ENCODE measurements around the gene ALAD. TPM values are rescaled to one million over a fixed set of nuclear protein-coding genes. Genes with fewer than 3 reads are reported as not detected.
A peak's percentile ranks its signal among the peaks of the same experiment; 100 is the strongest.

Gene ALAD
- total and polyA plus RNA-seq, 2 of the 13 experiments (the other 11 are each of a cell fraction or from before 2014, with no cell fraction given) = 21.8 to 30.1 TPM

- TF ChIP-seq REST (IDR thresholded peaks at IDR 0.05; ENCODE audit: borderline replicate concordance in 1 of 2, low read depth in 1 of 2, low read length in 2 of 2) = no peak; a peak in 1 of 4 replicates
- TF ChIP-seq RAD21 (CRISPR knock-in tag; IDR thresholded peaks at IDR 0.05) = peak; percentile 96
- TF ChIP-seq KLF16 (CRISPR knock-in tag; IDR thresholded peaks at IDR 0.05) = peak in 1 of 2 experiments; percentile 90; a peak in 2 of 4 replicates
- no peak for TF ChIP-seq ZNF260 (CRISPR knock-in tag; IDR thresholded peaks at IDR 0.05; ENCODE audit: borderline replicate concordance, low read depth)
- TF ChIP-seq NFKBIZ (CRISPR knock-in tag; IDR thresholded peaks at IDR 0.05) = no peak
- TF ChIP-seq ZNF737 (CRISPR knock-in tag; IDR thresholded peaks at IDR 0.05; ENCODE audit: borderline replicate concordance) = no peak
- TF ChIP-seq MEIS2 (CRISPR knock-in tag; IDR thresholded peaks at IDR 0.05) = peak; percentile 59; the same call in 1 of the 2 replicates
- peak; percentile 79; the same call in 1 of the 2 replicates for TF ChIP-seq SMYD3 (CRISPR knock-in tag; IDR thresholded peaks at IDR 0.05)
- peak; percentile 88; the same call in 1 of the 2 replicates for TF ChIP-seq IRF2 (CRISPR knock-in tag; IDR thresholded peaks at IDR 0.05)
- TF ChIP-seq HDAC1 (CRISPR knock-in tag; IDR thresholded peaks at IDR 0.05) = peak; percentile 92
- TF ChIP-seq KAT2B (IDR thresholded peaks at IDR 0.05; ENCODE audit: borderline replicate concordance, low read depth, low read length) = no peak
- TF ChIP-seq ZNF773 (CRISPR knock-in tag; IDR thresholded peaks at IDR 0.05; ENCODE audit: borderline replicate concordance) = no peak
- TF ChIP-seq PITX1 (CRISPR knock-in tag; IDR thresholded peaks at IDR 0.05) = peak; percentile 83; the same call in 1 of the 2 replicates
- no peak for TF ChIP-seq BCLAF1 (IDR thresholded peaks at IDR 0.05)
- TF ChIP-seq ZBTB7B (CRISPR knock-in tag; IDR thresholded peaks at IDR 0.05) = peak; percentile 87
- TF ChIP-seq IKZF1 (IDR thresholded peaks at IDR 0.05) = no peak
- peak; percentile 85; the same call in 1 of the 2 replicates for TF ChIP-seq ETV5 (CRISPR knock-in tag; IDR thresholded peaks at IDR 0.05; ENCODE audit: borderline replicate concordance)
- no peak for TF ChIP-seq ZNF383 (CRISPR knock-in tag; IDR thresholded peaks at IDR 0.05; ENCODE audit: borderline replicate concordance)
- TF ChIP-seq TSC22D2 (CRISPR knock-in tag; IDR thresholded peaks at IDR 0.05; ENCODE audit: borderline replicate concordance) = no peak; the same call in 1 of the 2 replicates
- peak; percentile 63 for TF ChIP-seq HNRNPK (IDR thresholded peaks at IDR 0.05; ENCODE audit: low read depth, low read length, poor library complexity, severe bottlenecking)
- TF ChIP-seq NBN (conservative IDR thresholded peaks at IDR 0.05) = no peak
- peak in 1 of 2 experiments; percentile 77; a peak in 2 of 4 replicates for TF ChIP-seq POLR2A (IDR thresholded peaks at IDR 0.05; ENCODE audit: insufficient read depth in 1 of 2, low read depth in 2 of 2, low read length in 2 of 2)
- no peak for TF ChIP-seq GPN1 (CRISPR knock-in tag; IDR thresholded peaks at IDR 0.05; ENCODE audit: borderline replicate concordance)
- no peak for TF ChIP-seq ZNF496 (CRISPR knock-in tag; IDR thresholded peaks at IDR 0.05; ENCODE audit: insufficient replicate concordance)
- TF ChIP-seq RFX5 (IDR thresholded peaks at IDR 0.05; ENCODE audit: low read depth, low read length) = no peak; the same call in 1 of the 2 replicates
Observed at GRCh38 chr9:113401027-113401792, at the start of gene ALAD (continued).

All from HepG2 (cell line).